ELF-1 (cell line): ENCODE data around the gene FOXP1.

ENCODE experiments used
- DNase-seq: peaks from one replicate; pipeline ENCODE4 v3.0.0-alpha.2; 2016; ENCODE audit warnings: low read depth, low spot score

FOXP1 gene

GRCh38 chr3:70919661-70920060 is 663.9 kb downstream of the FOXP1 start:
- DNase-seq: no peak

- no peak for DNase-seq
These were observed 664.4 kb downstream of the FOXP1 start for GRCh38 chr3:70919091-70919490.

GRCh38 chr3:70916375-70917055 is 667.0 kb downstream of the FOXP1 start:
- DNase-seq: no peak

GRCh38 chr3:70914862-70915261 is 668.7 kb downstream of the FOXP1 start:
- DNase-seq: no peak

- DNase-seq: no peak
These were observed 671.8 kb downstream of the FOXP1 start for GRCh38 chr3:70911719-70912118.

- no peak for DNase-seq
These were observed 678.0 kb downstream of the FOXP1 start for GRCh38 chr3:70905491-70905890.
